HCT116 (cell line): Measurements from ENCODE around the gene GIMAP8. TPM values are rescaled to one million over a fixed set of nuclear protein-coding genes. Genes with fewer than 3 reads are reported as not detected.

Experiments
- ATAC-seq: fragments of 200-7000 bp; cut with Tn5 transposase; 2 replicates; pipeline ENCODE4 v1.9.1; 2020; ENCODE audit warnings: mild to moderate bottlenecking, moderate library complexity
- BruUV-seq: library from RNA; stranded (reverse); fragments of 400-500 nt; replicated peaks from 2 replicates; lab custom pipeline; 2021; lab: Mats Ljungman, UMichigan
- CTCF ChIA-PET: fragments of 300-600 bp; sonication (Branson Sonifier 250); formaldehyde crosslinking; loops from one replicate; lab custom pipeline; 2021; ENCODE audit warnings: antibody characterized with exemption; lab: Charles Lee
- POLR2A ChIA-PET: fragments of 300-600, 350-600 bp; sonication (Branson Sonifier 250); formaldehyde crosslinking; loops from one replicate; lab custom pipeline; 2021; ENCODE audit warnings: antibody characterized with exemption; lab: Charles Lee
- RAD21 ChIA-PET, 2 experiments: fragments of 300-600 bp; sonication (Branson Sonifier 250); formaldehyde crosslinking; loops; one replicate each; lab custom pipeline; 2023; ENCODE audit warnings: low total read pairs in 2 of 2; ENCODE audit not compliant: uncharacterized antibody in 2 of 2, unreplicated experiment in 2 of 2, low non-redundant PET in 1 of 2; lab: Charles Lee
- DNase-seq: peaks from one replicate; pipeline ENCODE4 v3.0.0-alpha.2; 2010; ENCODE audit warnings: low read depth, low spot score
- H2AFZ ChIP-seq: fragments of 200-600 bp; shearing (Covaris generic), sonication (generic); 2 replicates; pipeline ENCODE4 v1.6.1; 2017; ENCODE audit warnings: low read depth, mixed run types, mixed read lengths, antibody characterized with exemption, low read length; ENCODE audit not compliant: poor library complexity, severe bottlenecking
- H3K27ac ChIP-seq: 2 replicates; pipeline ENCODE4 v1.5.1; 2012; ENCODE audit warnings: low read depth, low read length
- H3K27me3 ChIP-seq: fragments of 200-600 bp; sonication (generic); 2 replicates; pipeline ENCODE4 v1.6.1; 2016; ENCODE audit warnings: mixed run types, low read length, mixed read lengths; ENCODE audit not compliant: insufficient read depth
- H3K36me3 ChIP-seq, 2 experiments: fragments of 200-500 bp in 1 of 2; fragments of 200-600 bp in 1 of 2; sonication (Bioruptor generic) in 1 of 2; sonication (generic) in 1 of 2; 2 replicates each; pipeline versions ENCODE4 v1.5.1 to v1.6.1; 2014 to 2016; ENCODE audit warnings: low read length in 2 of 2, inconsistent platforms in 1 of 2, mixed read lengths in 1 of 2, mixed run types in 1 of 2; ENCODE audit not compliant: insufficient read depth in 2 of 2, control insufficient read depth in 1 of 2
- H3K4me1 ChIP-seq, 2 experiments: fragments of 200-600 bp in 1 of 2; sonication (generic) in 1 of 2; 2 replicates each; pipeline versions ENCODE4 v1.5.1 to v1.6.1; 2012 to 2017; ENCODE audit warnings: low read length in 2 of 2, inconsistent platforms in 1 of 2, mild to moderate bottlenecking in 1 of 2, mixed read lengths in 1 of 2, mixed run types in 1 of 2, moderate library complexity in 1 of 2; ENCODE audit not compliant: insufficient read depth in 2 of 2, control insufficient read depth in 1 of 2
- H3K4me2 ChIP-seq: fragments of 200-600 bp; sonication (generic); 2 replicates; pipeline ENCODE4 v1.6.1; 2017; ENCODE audit warnings: mixed run types, low read length, mixed read lengths
- H3K4me3 ChIP-seq, 2 experiments: fragments of 200-600 bp in 1 of 2; sonication (generic) in 1 of 2; replicated peaks in 1 of 2; 2 replicates each; pipeline ENCODE4 v1.5.1; 2011 to 2016; ENCODE audit warnings: low read length in 2 of 2, control low read depth in 1 of 2, low read depth in 1 of 2, mild to moderate bottlenecking in 1 of 2, mixed read lengths in 1 of 2, mixed run types in 1 of 2
- H3K79me2 ChIP-seq: fragments of 200-600 bp; sonication (generic); 2 replicates; pipeline ENCODE4 v1.6.1; 2017; ENCODE audit warnings: mild to moderate bottlenecking, mixed run types, low read length, moderate library complexity, mixed read lengths; ENCODE audit not compliant: insufficient read depth
- H3K9ac ChIP-seq: fragments of 200-600 bp; sonication (generic); 2 replicates; pipeline ENCODE4 v1.6.1; 2016; ENCODE audit warnings: low read length, mixed read lengths
- H3K9me2 ChIP-seq: fragments of 200-600 bp; sonication (generic), shearing (Covaris generic); 2 replicates; pipeline ENCODE4 v1.6.1; 2017; ENCODE audit warnings: mixed run types, mild to moderate bottlenecking, moderate library complexity; ENCODE audit not compliant: insufficient read depth
- H3K9me3 ChIP-seq, 2 experiments: fragments of 200-500 bp in 1 of 2; fragments of 200-600 bp in 1 of 2; sonication (Bioruptor generic) in 1 of 2; sonication (generic) in 1 of 2; 2 replicates each; pipeline ENCODE4 v1.6.1; 2014 to 2017; ENCODE audit warnings: low read length in 2 of 2, mixed read lengths in 2 of 2, inconsistent platforms in 1 of 2, low read depth in 1 of 2, mild to moderate bottlenecking in 1 of 2, mixed run types in 1 of 2, moderate library complexity in 1 of 2; ENCODE audit not compliant: control insufficient read depth in 1 of 2, insufficient read depth in 1 of 2
- H4K20me1 ChIP-seq: fragments of 200-600 bp; sonication (generic), shearing (Covaris generic); 2 replicates; pipeline ENCODE4 v1.6.1; 2017; ENCODE audit warnings: mixed run types, mild to moderate bottlenecking, moderate library complexity; ENCODE audit not compliant: insufficient read depth
- CEBPB ChIP-seq: IDR thresholded peaks from 2 replicates; pipeline ENCODE4 v1.6.1; 2012; ENCODE audit warnings: low read depth
- ELF1 ChIP-seq: IDR thresholded peaks from 2 replicates; pipeline ENCODE4 v1.6.1; 2012; ENCODE audit warnings: low read depth, borderline replicate concordance
- EZH2phosphoT487 ChIP-seq: fragments of 200-600 bp; IDR thresholded peaks from 2 replicates; pipeline ENCODE4 v1.6.1; 2018; ENCODE audit warnings: antibody characterized with exemption, borderline replicate concordance
- FOSL1 ChIP-seq: IDR thresholded peaks from 2 replicates; pipeline ENCODE4 v1.6.1; 2012; ENCODE audit warnings: low read depth
- JUND ChIP-seq: IDR thresholded peaks from 2 replicates; pipeline ENCODE4 v1.6.1; 2012
- RAD21 ChIP-seq: IDR thresholded peaks from 2 replicates; pipeline ENCODE4 v1.6.1; 2012; ENCODE audit warnings: low read depth, mild to moderate bottlenecking
- SIN3A ChIP-seq: IDR thresholded peaks from 2 replicates; pipeline ENCODE4 v1.6.1; 2012; ENCODE audit warnings: low read depth
- SP1 ChIP-seq: IDR thresholded peaks from 2 replicates; pipeline ENCODE4 v1.6.1; 2012; ENCODE audit warnings: low read depth
- YY1 ChIP-seq: IDR thresholded peaks from 2 replicates; pipeline ENCODE4 v1.6.1; 2011; ENCODE audit warnings: low read length, low read depth, moderate library complexity, mild to moderate bottlenecking; ENCODE audit not compliant: insufficient replicate concordance; ENCODE audit errors: extremely low read depth
- intact Hi-C: fragments of 100-400 bp; cut with micrococcal nuclease; formaldehyde crosslinking; loops from 2 replicates; pipeline ENCODE4 v1.10.0; 2022
- total RNA-seq: library from RNA; stranded (reverse); gene quantifications from one replicate; pipeline ENCODE4 v1.2.1, GENCODE V29; 2021; ENCODE audit not compliant: unreplicated experiment
- TF ChIP-seq, protein P1 (sequence below), 3 experiments: fragments of 200-600 bp in 1 of 3; sonication (generic) in 1 of 3; IDR thresholded peaks in 2 of 3; conservative IDR thresholded peaks in 1 of 3; 2 replicates each; pipeline ENCODE4 v1.5.1; 2012 to 2017; ENCODE audit warnings: low read depth in 2 of 3, low read length in 2 of 3, antibody characterized with exemption in 1 of 3, borderline replicate concordance in 1 of 3, control low read depth in 1 of 3, mild to moderate bottlenecking in 1 of 3, mixed read lengths in 1 of 3, mixed run types in 1 of 3, moderate library complexity in 1 of 3; ENCODE audit not compliant: insufficient read depth in 1 of 3
- TF ChIP-seq, protein P2 (sequence below): IDR thresholded peaks from 2 replicates; pipeline ENCODE4 v1.6.1; 2011; ENCODE audit warnings: mild to moderate bottlenecking, low read length, moderate library complexity; ENCODE audit not compliant: insufficient replicate concordance; ENCODE audit errors: extremely low read depth
- TF ChIP-seq, protein P3 (sequence below): IDR thresholded peaks from 2 replicates; pipeline ENCODE4 v1.6.1; 2012

Gene GIMAP8
- total RNA-seq, 1 experiment from 2014 or later, result 0.15 TPM

DNA sequence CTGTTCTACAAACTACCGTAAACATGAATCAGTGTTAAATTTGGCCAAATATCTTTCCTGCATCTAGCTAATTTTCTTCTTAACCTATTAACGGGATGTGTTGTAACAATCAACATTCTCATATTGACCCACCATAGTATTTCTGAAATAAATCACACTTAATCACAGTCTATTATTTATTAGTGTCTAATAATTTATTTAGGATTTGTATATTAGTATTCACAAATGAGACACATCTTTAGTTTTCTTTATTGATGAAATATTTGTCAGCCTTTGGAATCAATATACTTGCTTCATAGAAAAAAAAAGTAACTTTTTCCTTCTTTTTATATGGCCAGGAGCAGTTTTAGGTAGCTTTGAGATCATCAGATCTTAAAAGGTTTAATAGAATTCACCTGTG, 68.9 kb downstream of the GIMAP8 start:
- H3K27me3 ChIP-seq, result peaks cover 44% of the 10 kb centered on the region
- ChIA-PET POLR2A (no interaction called here), CTCF (no interaction called here), RAD21 (no interaction called here)
- no peaks in the 10 kb centered on the region for H3K4me1 ChIP-seq
- no peaks in the 10 kb centered on the region for H3K36me3 ChIP-seq
- no peaks in the 10 kb centered on the region for H4K20me1 ChIP-seq
- no peaks in the 10 kb centered on the region for H3K79me2 ChIP-seq
- H3K9me3 ChIP-seq, result no peaks in the 10 kb centered on the region
- DNase-seq (no peak), ATAC-seq (no peak)
- H3K4me3 ChIP-seq, result no peak overlapping the region
- no TSS peak for BruUV-seq
- intact Hi-C loops, result no loop called here
- H3K27ac ChIP-seq, result no peak overlapping the region
- TF ChIP-seq SP1 (no peak), SIN3A (no peak), RAD21 (no peak)
- TF ChIP-seq, protein P1, sequence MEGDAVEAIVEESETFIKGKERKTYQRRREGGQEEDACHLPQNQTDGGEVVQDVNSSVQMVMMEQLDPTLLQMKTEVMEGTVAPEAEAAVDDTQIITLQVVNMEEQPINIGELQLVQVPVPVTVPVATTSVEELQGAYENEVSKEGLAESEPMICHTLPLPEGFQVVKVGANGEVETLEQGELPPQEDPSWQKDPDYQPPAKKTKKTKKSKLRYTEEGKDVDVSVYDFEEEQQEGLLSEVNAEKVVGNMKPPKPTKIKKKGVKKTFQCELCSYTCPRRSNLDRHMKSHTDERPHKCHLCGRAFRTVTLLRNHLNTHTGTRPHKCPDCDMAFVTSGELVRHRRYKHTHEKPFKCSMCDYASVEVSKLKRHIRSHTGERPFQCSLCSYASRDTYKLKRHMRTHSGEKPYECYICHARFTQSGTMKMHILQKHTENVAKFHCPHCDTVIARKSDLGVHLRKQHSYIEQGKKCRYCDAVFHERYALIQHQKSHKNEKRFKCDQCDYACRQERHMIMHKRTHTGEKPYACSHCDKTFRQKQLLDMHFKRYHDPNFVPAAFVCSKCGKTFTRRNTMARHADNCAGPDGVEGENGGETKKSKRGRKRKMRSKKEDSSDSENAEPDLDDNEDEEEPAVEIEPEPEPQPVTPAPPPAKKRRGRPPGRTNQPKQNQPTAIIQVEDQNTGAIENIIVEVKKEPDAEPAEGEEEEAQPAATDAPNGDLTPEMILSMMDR (IDR thresholded peaks at IDR 0.05 in 2 of 3, conservative IDR thresholded peaks at IDR 0.05 in 1 of 3; ENCODE audit: borderline replicate concordance in 1 of 3, insufficient read depth in 1 of 3, low read depth in 2 of 3, low read length in 2 of 3), result no peak
- H3K9ac ChIP-seq, result no peak overlapping the region
- H3K4me2 ChIP-seq, result no peak overlapping the region
- no peak overlapping the region for H2AFZ ChIP-seq
- no peaks in the 10 kb centered on the region for H3K9me2 ChIP-seq

DNA sequence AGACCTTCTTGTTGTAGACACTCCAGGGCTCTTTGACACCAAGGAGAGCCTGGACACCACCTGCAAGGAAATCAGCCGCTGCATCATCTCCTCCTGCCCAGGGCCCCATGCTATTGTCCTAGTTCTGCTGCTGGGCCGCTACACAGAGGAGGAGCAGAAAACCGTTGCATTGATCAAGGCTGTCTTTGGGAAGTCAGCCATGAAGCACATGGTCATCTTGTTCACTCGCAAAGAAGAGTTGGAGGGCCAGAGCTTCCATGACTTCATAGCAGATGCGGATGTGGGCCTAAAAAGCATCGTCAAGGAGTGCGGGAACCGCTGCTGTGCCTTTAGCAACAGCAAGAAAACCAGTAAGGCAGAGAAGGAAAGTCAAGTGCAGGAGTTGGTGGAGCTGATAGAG, 69.7 kb downstream of the GIMAP8 start:
- ATAC-seq (no peak), DNase-seq (no peak)
- no peak overlapping the region for H3K4me3 ChIP-seq
- BruUV-seq, result no TSS peak
- no peak overlapping the region for H3K27ac ChIP-seq
- no peaks in the 10 kb centered on the region for H3K36me3 ChIP-seq
- POLR2A ChIA-PET, result no interaction called here
- H3K79me2 ChIP-seq, result no peaks in the 10 kb centered on the region
- H3K4me2 ChIP-seq, result no peak overlapping the region
- no peak overlapping the region for H3K9ac ChIP-seq
- H4K20me1 ChIP-seq, result no peaks in the 10 kb centered on the region
- H3K9me3 ChIP-seq, result no peaks in the 10 kb centered on the region
- intact Hi-C loops, result no loop called here
- H3K9me2 ChIP-seq, result no peaks in the 10 kb centered on the region
- no peak overlapping the region for H2AFZ ChIP-seq
- peaks cover 37% of the 10 kb centered on the region for H3K27me3 ChIP-seq
- RAD21 ChIA-PET, result no interaction called here
- CTCF ChIA-PET, result no interaction called here
- H3K4me1 ChIP-seq, result no peaks in the 10 kb centered on the region
- TF ChIP-seq, protein P2, sequence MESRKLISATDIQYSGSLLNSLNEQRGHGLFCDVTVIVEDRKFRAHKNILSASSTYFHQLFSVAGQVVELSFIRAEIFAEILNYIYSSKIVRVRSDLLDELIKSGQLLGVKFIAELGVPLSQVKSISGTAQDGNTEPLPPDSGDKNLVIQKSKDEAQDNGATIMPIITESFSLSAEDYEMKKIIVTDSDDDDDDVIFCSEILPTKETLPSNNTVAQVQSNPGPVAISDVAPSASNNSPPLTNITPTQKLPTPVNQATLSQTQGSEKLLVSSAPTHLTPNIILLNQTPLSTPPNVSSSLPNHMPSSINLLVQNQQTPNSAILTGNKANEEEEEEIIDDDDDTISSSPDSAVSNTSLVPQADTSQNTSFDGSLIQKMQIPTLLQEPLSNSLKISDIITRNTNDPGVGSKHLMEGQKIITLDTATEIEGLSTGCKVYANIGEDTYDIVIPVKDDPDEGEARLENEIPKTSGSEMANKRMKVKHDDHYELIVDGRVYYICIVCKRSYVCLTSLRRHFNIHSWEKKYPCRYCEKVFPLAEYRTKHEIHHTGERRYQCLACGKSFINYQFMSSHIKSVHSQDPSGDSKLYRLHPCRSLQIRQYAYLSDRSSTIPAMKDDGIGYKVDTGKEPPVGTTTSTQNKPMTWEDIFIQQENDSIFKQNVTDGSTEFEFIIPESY, result no peak
- TF ChIP-seq FOSL1, result no peak
- TF ChIP-seq JUND, result no peak
- no peak for TF ChIP-seq CEBPB
- TF ChIP-seq, protein P3, sequence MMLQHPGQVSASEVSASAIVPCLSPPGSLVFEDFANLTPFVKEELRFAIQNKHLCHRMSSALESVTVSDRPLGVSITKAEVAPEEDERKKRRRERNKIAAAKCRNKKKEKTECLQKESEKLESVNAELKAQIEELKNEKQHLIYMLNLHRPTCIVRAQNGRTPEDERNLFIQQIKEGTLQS, result no peak
- no peak for TF ChIP-seq YY1
- TF ChIP-seq EZH2phosphoT487, result no peak
- TF ChIP-seq RAD21, result no peak
- TF ChIP-seq, protein P1 (IDR thresholded peaks at IDR 0.05 in 2 of 3, conservative IDR thresholded peaks at IDR 0.05 in 1 of 3; ENCODE audit: borderline replicate concordance in 1 of 3, insufficient read depth in 1 of 3, low read depth in 2 of 3, low read length in 2 of 3), result no peak
- TF ChIP-seq ELF1, result no peak
